Measurements from ENCODE around the gene NPHS1.

NPHS1 gene

GRCh38 chr19:35813043-35813890 is 39.0 kb downstream of the NPHS1 start:
- H3K4me3 ChIP-seq (ENCODE audit: low read depth, low read length), result no peak overlapping the region
- no peak for TF ChIP-seq CTCF (IDR thresholded peaks at IDR 0.05; ENCODE audit: insufficient read depth, low read depth, low read length, missing control alignments)
- no peak for DNase-seq (ENCODE audit: low read depth)

- no peak within 1 kb of the TSS for H3K4me3 ChIP-seq (ENCODE audit: low read depth, low read length)
- DNase-seq (ENCODE audit: low read depth), result no peak
- no peak for TF ChIP-seq CTCF (IDR thresholded peaks at IDR 0.05; ENCODE audit: insufficient read depth, low read depth, low read length, missing control alignments)
Observed at GRCh38 chr19:35812220-35813042, 39.9 kb downstream of the NPHS1 start, which contains the start of gene PRODH2. Gene PRODH2 (minus strand): TSS chr19:35812845. CDS start chr19:35812805, 40 bp downstream.

- H3K4me3 ChIP-seq (ENCODE audit: low read depth, low read length), result no peak overlapping the region
- no peak for DNase-seq (ENCODE audit: low read depth)
- no peak for TF ChIP-seq CTCF (IDR thresholded peaks at IDR 0.05; ENCODE audit: insufficient read depth, low read depth, low read length, missing control alignments)
Observed at GRCh38 chr19:35811317-35812219, 40.7 kb downstream of the NPHS1 start.

- no peak for TF ChIP-seq CTCF (IDR thresholded peaks at IDR 0.05; ENCODE audit: insufficient read depth, low read depth, low read length, missing control alignments)
- H3K4me3 ChIP-seq (ENCODE audit: low read depth, low read length), result no peak overlapping the region
- DNase-seq (ENCODE audit: low read depth), result no peak
Observed at GRCh38 chr19:35807633-35808032, 44.7 kb downstream of the NPHS1 start.

- no peak for TF ChIP-seq CTCF (IDR thresholded peaks at IDR 0.05; ENCODE audit: insufficient read depth, low read depth, low read length, missing control alignments)
- no peak for DNase-seq (ENCODE audit: low read depth)
- H3K4me3 ChIP-seq (ENCODE audit: low read depth, low read length), result no peak overlapping the region
Observed at GRCh38 chr19:35806597-35806996, 45.7 kb downstream of the NPHS1 start.

- no peak overlapping the region for H3K4me3 ChIP-seq (ENCODE audit: low read depth, low read length)
- no peak for TF ChIP-seq CTCF (IDR thresholded peaks at IDR 0.05; ENCODE audit: insufficient read depth, low read depth, low read length, missing control alignments)
- no peak for DNase-seq (ENCODE audit: low read depth)
Observed at GRCh38 chr19:35805526-35806102, 46.7 kb downstream of the NPHS1 start.
